GM23248 (cell line): ENCODE measurements around the gene SLC12A6.

Experiments
- EZH2 ChIP-seq: fragments of 200-600 bp; sonication (generic); IDR thresholded peaks from 2 replicates; pipeline ENCODE4 v1.6.1; 2018; ENCODE audit warnings: antibody characterized with exemption, mild to moderate bottlenecking; ENCODE audit not compliant: insufficient read depth, poor library complexity, severe bottlenecking
- EZH2phosphoT487 ChIP-seq: fragments of 200-600 bp; sonication (generic); IDR thresholded peaks from 2 replicates; pipeline ENCODE4 v1.6.1; 2018; ENCODE audit warnings: antibody characterized with exemption, moderate library complexity, mild to moderate bottlenecking, low read depth; ENCODE audit not compliant: insufficient read depth

GRCh38 chr15:34325368-34325767 is 12.2 kb downstream of the SLC12A6 start:
- no peak for TF ChIP-seq EZH2
- TF ChIP-seq EZH2phosphoT487: no peak
